PFSK-1 (cell line): ENCODE measurements around the gene LHX5.
A peak's percentile ranks its signal among the peaks of the same experiment; 100 is the strongest.

Experiments used
- FOXP2 ChIP-seq: optimal IDR thresholded peaks from 2 replicates; pipeline ENCODE3; 2011; ENCODE audit warnings: borderline replicate concordance, control low read depth, inconsistent platforms; ENCODE audit not compliant: insufficient read depth; ENCODE audit errors: extremely low read length, extremely low read depth
- POLR2AphosphoS5 ChIP-seq: IDR thresholded peaks from 2 replicates; pipeline ENCODE4 v1.6.1; 2012; ENCODE audit warnings: low read depth, mild to moderate bottlenecking, control low read depth, low read length, moderate library complexity
- REST ChIP-seq, 2 experiments: IDR thresholded peaks; 2 replicates each; pipeline versions ENCODE4 v1.6.1 to v1.8.0; 2011 to 2012; ENCODE audit warnings: low read depth in 2 of 2, low read length in 2 of 2, control low read depth in 1 of 2, inconsistent platforms in 1 of 2, mild to moderate bottlenecking in 1 of 2, moderate library complexity in 1 of 2; ENCODE audit not compliant: insufficient read depth in 1 of 2
- SIN3A ChIP-seq: IDR thresholded peaks from 2 replicates; pipeline ENCODE4 v1.6.1; 2012; ENCODE audit warnings: mild to moderate bottlenecking, low read length, moderate library complexity, borderline replicate concordance; ENCODE audit not compliant: insufficient read depth
- TAF1 ChIP-seq: IDR thresholded peaks from 2 replicates; pipeline ENCODE4 v1.6.1; 2012; ENCODE audit warnings: low read length, control low read depth, borderline replicate concordance; ENCODE audit not compliant: insufficient read depth

LHX5 gene

DNA sequence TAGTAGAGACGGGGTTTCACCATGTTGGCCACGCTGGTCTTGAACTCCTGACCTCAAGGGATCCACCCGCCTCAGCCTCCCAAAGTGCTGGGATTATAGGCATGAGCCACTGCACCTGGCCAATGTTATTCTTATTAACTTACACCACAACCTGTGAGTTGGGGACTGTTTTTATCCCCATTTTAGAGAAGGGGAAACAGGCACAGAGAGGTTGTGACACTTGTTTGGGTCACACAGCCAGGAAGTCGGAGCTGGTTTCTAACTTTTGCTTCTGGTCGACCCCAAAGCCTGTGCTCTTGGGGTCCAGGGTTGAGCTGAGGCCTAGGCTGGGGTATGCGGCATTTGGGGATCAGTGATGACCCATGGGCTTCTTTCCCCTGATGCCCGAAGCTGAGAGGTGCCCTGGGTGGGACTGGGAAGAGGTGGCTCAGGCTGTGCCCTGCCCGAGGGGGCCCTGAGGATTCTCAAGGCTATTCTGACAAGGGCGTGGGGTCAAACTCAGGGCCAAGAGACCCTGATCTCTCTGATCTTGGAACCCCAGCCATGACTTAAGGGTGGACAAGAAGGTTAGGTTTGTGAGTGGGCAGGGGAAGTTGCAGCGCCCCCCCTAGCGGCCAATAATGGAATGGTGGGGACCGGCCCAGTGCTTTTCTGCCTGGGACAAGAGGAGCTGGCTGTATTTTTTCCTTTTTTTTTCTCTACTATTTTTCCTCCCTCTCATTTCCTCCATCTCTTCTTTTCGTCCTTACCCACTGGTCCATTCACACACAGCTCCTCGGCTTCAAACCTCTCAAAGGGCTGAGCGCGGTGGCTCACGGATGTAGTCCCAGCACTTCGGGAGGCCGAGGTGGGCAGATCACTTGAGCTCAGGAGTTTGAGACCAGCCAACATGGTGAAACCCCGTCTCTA, 46.5 kb downstream of the LHX5 start:
- TF ChIP-seq POLR2AphosphoS5, result no peak
- 0 out of 4 replicates have a peak, but pooled peaks of 1 of the 2 experiments have one; percentile 17 for TF ChIP-seq REST (IDR thresholded peaks at IDR 0.05; ENCODE audit: insufficient read depth in 1 of 2, low read depth in 2 of 2, low read length in 2 of 2)
- no peak for TF ChIP-seq TAF1
- no peak for TF ChIP-seq FOXP2
- TF ChIP-seq SIN3A, result no peak

DNA sequence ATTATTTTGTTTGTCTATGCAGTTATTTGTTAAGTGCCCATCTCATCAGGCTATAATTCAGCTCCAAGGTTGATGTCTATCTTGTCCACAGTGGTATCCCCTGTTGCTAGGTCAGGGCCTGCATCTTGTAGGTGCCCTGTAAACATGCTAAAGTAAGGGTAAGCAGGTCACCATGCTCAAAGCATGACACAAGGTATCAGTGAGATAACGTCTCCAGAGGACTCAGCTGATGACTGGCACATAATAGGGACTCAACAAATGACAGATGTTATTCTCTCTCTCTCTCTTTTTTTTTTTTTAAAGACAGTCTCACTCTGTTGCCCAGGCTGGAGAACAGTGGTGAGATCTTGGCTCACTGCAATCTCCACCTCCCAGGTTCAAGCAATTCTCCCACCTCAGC, 47.2 kb downstream of the LHX5 start:
- TF ChIP-seq FOXP2 (no peak), SIN3A (no peak), POLR2AphosphoS5 (no peak), TAF1 (no peak), REST (IDR thresholded peaks at IDR 0.05; ENCODE audit: insufficient read depth in 1 of 2, low read depth in 2 of 2, low read length in 2 of 2) (no peak)

DNA sequence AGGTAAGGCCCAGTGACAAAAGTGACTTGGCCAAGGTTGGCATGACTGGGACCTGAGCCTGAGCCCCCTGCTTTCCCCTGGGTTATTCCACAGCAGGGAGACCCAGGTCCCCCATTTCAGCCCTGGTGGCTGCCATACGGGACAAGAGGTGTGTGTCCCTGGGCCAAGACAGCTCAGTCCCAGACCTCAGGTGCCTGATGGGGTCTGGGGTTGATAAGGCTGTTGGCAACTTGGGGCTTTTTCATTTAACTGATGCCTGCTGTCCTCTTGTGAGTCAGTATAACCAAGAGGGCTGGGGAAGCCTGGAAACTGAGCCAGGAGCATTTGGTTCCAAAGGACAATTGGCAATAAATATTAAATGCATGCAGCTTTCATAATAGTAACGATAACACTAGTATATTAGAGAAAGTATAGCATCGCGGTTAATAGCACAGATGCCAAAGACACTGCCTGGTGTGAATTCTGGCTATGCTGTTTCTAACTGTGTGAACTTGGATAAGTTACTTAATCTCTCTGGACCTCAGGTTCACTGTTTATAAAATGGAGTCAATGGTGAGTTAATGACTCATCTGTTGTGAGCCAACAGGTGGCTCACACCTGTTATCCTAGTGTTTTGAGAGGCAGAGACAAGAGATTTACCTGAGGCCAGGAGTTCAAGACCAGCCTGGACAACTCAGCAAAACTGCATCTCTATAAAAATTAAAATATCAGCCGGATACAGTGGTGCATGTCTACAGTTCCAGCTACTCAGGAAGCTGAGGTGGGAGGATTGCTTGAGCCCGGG, 48.6 kb downstream of the LHX5 start:
- TF ChIP-seq REST (IDR thresholded peaks at IDR 0.05; ENCODE audit: insufficient read depth in 1 of 2, low read depth in 2 of 2, low read length in 2 of 2) (no peak), FOXP2 (no peak), TAF1 (no peak), POLR2AphosphoS5 (no peak), SIN3A (no peak)

GRCh38 chr12:113422030-113422885, 49.4 kb downstream of the LHX5 start, which contains the start of gene SDSL:
Gene SDSL (plus strand): TSS chr12:113422380. CDS start chr12:113427983, 5,603 bp downstream.
- TF ChIP-seq TAF1, result peak; percentile 75; the same call in 1 of the 2 replicates
- no peak for TF ChIP-seq FOXP2
- TF ChIP-seq REST (IDR thresholded peaks at IDR 0.05; ENCODE audit: insufficient read depth in 1 of 2, low read depth in 2 of 2, low read length in 2 of 2), result peak; percentile 73 to 87
- TF ChIP-seq SIN3A, result 0 out of 2 replicates have a peak, but pooled peaks have one; percentile 76
- TF ChIP-seq POLR2AphosphoS5, result peak; percentile 94
